Fibroblast of villous mesenchyme (primary cell): Measurements from ENCODE around the gene NR2F6. TPM values are rescaled to one million over a fixed set of nuclear protein-coding genes. Genes with fewer than 3 reads are reported as not detected.

Source experiments
- DNase-seq: peaks from one replicate; pipeline ENCODE4 v3.0.0-alpha.2; 2010; ENCODE audit warnings: low read depth
- H3K4me3 ChIP-seq: 2 replicates; pipeline ENCODE4 v1.5.1; 2011; ENCODE audit warnings: low read depth, mild to moderate bottlenecking, low read length
- total RNA-seq: library from RNA; depleted of rRNA; stranded (reverse); fragments of >200 nt; gene quantifications from 2 replicates; pipeline ENCODE4 v1.2.3, GENCODE V29; 2012
- TF ChIP-seq, protein P1 (sequence below): IDR thresholded peaks from 2 replicates; pipeline ENCODE4 v1.5.1; 2012; ENCODE audit warnings: low read depth, mild to moderate bottlenecking, low read length; ENCODE audit not compliant: insufficient read depth

NR2F6 gene
- total RNA-seq, 1 donor: 51.0 TPM

DNA sequence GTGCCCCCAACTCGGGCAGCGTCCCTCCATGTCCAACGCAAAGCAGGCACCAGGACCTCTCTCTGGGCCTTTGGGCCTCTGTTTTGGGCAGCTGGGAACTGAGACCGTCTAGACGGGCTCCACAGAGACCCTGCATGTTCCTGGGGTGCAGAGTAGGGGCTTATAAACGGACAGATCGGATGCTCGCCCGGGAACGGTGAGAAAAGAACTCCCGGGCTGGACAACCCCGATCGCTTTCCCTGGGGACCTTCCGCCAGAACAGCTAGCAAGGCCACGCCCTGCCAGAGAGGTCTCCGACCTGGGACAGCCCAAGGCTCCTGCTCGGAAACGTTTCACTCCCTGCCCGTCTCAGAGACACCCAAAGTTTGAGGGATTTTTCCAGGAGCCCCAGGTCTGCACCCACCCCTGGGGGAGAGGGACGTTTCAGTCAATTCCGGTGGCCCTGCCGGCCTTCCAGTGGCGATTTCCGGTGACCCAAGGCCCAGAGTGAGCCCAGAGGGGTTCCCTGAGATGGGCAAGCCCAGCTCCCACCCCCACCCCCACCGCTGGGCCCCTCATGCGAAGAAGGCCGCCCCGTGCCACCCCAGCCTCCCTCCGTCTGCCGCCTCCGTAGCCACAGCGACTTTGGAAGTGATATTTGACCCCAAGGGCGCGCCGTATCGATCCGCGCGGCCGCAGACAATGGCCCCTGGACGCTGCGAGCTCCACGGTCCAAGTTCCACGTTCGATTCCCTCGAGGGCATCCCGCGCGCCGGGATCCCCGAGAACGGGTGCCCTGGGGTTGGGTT lies 1.7 kb downstream of the NR2F6 start:
- no peak for DNase-seq
- TF ChIP-seq, protein P1, sequence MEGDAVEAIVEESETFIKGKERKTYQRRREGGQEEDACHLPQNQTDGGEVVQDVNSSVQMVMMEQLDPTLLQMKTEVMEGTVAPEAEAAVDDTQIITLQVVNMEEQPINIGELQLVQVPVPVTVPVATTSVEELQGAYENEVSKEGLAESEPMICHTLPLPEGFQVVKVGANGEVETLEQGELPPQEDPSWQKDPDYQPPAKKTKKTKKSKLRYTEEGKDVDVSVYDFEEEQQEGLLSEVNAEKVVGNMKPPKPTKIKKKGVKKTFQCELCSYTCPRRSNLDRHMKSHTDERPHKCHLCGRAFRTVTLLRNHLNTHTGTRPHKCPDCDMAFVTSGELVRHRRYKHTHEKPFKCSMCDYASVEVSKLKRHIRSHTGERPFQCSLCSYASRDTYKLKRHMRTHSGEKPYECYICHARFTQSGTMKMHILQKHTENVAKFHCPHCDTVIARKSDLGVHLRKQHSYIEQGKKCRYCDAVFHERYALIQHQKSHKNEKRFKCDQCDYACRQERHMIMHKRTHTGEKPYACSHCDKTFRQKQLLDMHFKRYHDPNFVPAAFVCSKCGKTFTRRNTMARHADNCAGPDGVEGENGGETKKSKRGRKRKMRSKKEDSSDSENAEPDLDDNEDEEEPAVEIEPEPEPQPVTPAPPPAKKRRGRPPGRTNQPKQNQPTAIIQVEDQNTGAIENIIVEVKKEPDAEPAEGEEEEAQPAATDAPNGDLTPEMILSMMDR: no peak
- H3K4me3 ChIP-seq: peak overlapping the region; percentile 96

- DNase-seq: no peak
- peak overlapping the region; percentile 96 for H3K4me3 ChIP-seq
- TF ChIP-seq, protein P1: no peak
Observed at GRCh38 chr19:17243211-17243829, 2.4 kb downstream of the NR2F6 start.

GRCh38 chr19:17242431-17243208 lies 3.1 kb downstream of the NR2F6 start:
- H3K4me3 ChIP-seq: peak overlapping the region; percentile 96
- no peak for DNase-seq
- TF ChIP-seq, protein P1: no peak

DNA sequence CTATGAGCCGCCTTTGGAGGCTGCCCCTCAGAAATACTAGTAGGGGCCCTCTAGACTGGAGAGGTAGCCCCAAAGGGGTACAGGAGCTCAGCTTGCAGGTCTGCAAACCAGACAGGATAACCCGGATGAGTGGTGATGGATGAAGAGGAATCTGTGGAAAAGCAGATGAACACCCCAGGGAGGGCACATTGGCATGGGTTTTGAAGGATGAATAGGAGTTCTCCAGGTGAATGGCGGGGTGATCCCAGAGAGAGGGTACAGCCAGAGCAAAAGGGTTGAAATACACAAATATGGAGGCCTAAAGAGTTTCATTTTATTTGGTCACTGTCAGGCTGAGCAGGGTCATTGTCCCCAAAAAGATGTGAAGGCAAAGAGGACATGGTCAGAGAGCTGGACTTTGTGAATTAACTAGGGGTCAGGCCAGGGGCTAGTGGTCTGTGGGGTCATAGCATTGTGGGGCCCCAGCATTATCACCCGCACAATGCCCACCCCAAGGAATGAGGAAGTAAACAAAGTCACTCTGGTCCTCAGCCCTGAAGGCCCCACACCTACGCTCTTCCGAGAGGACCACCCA lies 4.8 kb downstream of the NR2F6 start:
- TF ChIP-seq, protein P1: no peak
- no peak for DNase-seq
- no peak overlapping the region for H3K4me3 ChIP-seq

GRCh38 chr19:17240062-17240752 lies 5.5 kb downstream of the NR2F6 start:
- DNase-seq: no peak
- TF ChIP-seq, protein P1: no peak
- H3K4me3 ChIP-seq: no peak overlapping the region
